PC-3 (cell line): ENCODE measurements around the gene GRIN2B. TPM values are rescaled to one million over a fixed set of nuclear protein-coding genes. Genes with fewer than 3 reads are reported as not detected.

Source experiments
- ATAC-seq: fragments of 200-7000 bp; cut with Tn5 transposase; 2 replicates; pipeline ENCODE4 v1.9.1; 2020; ENCODE audit warnings: mild to moderate bottlenecking, moderate library complexity
- BruUV-seq: library from RNA; stranded (reverse); fragments of 400-500 nt; replicated peaks from 2 replicates; lab custom pipeline; 2021; lab: Mats Ljungman, UMichigan
- CTCF ChIA-PET: fragments of 300-600 bp; sonication (Branson Sonifier 250); formaldehyde crosslinking; loops from one replicate; lab custom pipeline; 2022; ENCODE audit warnings: antibody characterized with exemption; lab: Charles Lee
- POLR2A ChIA-PET: fragments of 300-600 bp; sonication (Branson Sonifier 250); formaldehyde crosslinking; loops from one replicate; lab custom pipeline; 2022; ENCODE audit warnings: antibody characterized with exemption; ENCODE audit not compliant: unreplicated experiment; lab: Charles Lee
- DNase-seq: peaks from one replicate; pipeline ENCODE4 v3.0.0-alpha.2; 2015
- H2AFZ ChIP-seq: fragments of 300-600 bp; sonication (generic); 2 replicates; pipeline ENCODE4 v1.6.0; 2016; ENCODE audit warnings: antibody characterized with exemption, low read length
- H3F3A ChIP-seq: fragments of 300-600 bp; sonication (generic); one replicate; pipeline ENCODE4 v1.6.0; 2017; ENCODE audit warnings: antibody characterized with exemption, low read length, control low read depth, mild to moderate bottlenecking; ENCODE audit not compliant: unreplicated experiment
- H3K27ac ChIP-seq: fragments of 300-600 bp; sonication (generic); 2 replicates; pipeline ENCODE4 v1.5.1; 2016; ENCODE audit warnings: mild to moderate bottlenecking, low read length
- H3K27me3 ChIP-seq: fragments of 300-600 bp; sonication (generic); 2 replicates; pipeline ENCODE4 v1.6.1; 2016; ENCODE audit warnings: low read length, mixed read lengths
- H3K36me3 ChIP-seq: fragments of 300-600 bp; sonication (generic); 2 replicates; pipeline ENCODE4 v1.6.1; 2016; ENCODE audit warnings: low read depth, mixed run types, low read length, mixed read lengths
- H3K4me1 ChIP-seq: fragments of 300-600 bp; sonication (generic); 2 replicates; pipeline ENCODE4 v1.5.1; 2016; ENCODE audit warnings: low read length; ENCODE audit not compliant: insufficient read depth
- H3K4me2 ChIP-seq: fragments of 300-600 bp; sonication (generic); 2 replicates; pipeline ENCODE4 v1.6.0; 2016; ENCODE audit warnings: low read length
- H3K4me3 ChIP-seq: fragments of 300-600 bp; sonication (generic); 2 replicates; pipeline ENCODE4 v1.5.1; 2016; ENCODE audit warnings: mild to moderate bottlenecking, low read length, mixed read lengths
- H3K79me2 ChIP-seq: fragments of 300-600 bp; sonication (generic); 2 replicates; pipeline ENCODE4 v1.6.1; 2017; ENCODE audit warnings: low read length, mixed read lengths
- H3K9ac ChIP-seq: fragments of 300-600 bp; sonication (generic); 2 replicates; pipeline ENCODE4 v1.6.0; 2016; ENCODE audit warnings: mild to moderate bottlenecking, low read length
- H3K9me2 ChIP-seq: fragments of 300-600 bp; sonication (generic); replicated peaks from 2 replicates; pipeline ENCODE4 v1.6.1; 2016; ENCODE audit warnings: mixed run types, low read length, mixed read lengths
- H3K9me3 ChIP-seq: fragments of 300-600 bp; sonication (generic); 2 replicates; pipeline ENCODE4 v1.6.1; 2016; ENCODE audit warnings: low read length, mixed read lengths
- H4K20me1 ChIP-seq: fragments of 300-600 bp; sonication (generic); 2 replicates; pipeline ENCODE4 v1.6.1; 2016; ENCODE audit warnings: low read length, mixed read lengths
- EZH2 ChIP-seq: fragments of 300-600 bp; sonication (generic); IDR thresholded peaks from one replicate; pipeline ENCODE4 v1.6.1; 2017; ENCODE audit warnings: antibody characterized with exemption, mild to moderate bottlenecking, low read length; ENCODE audit not compliant: unreplicated experiment
- EZH2phosphoT487 ChIP-seq: fragments of 300-600 bp; sonication (generic); IDR thresholded peaks from 2 replicates; pipeline ENCODE4 v1.6.1; 2018; ENCODE audit warnings: mild to moderate bottlenecking, antibody characterized with exemption, low read length, borderline replicate concordance
- intact Hi-C: fragments of 100-400 bp; cut with micrococcal nuclease; formaldehyde crosslinking; loops from 2 replicates; pipeline ENCODE4 v1.9.0; 2023
- total RNA-seq: library from RNA; depleted of rRNA; stranded (reverse); fragments of >200 nt; gene quantifications from 2 replicates; pipeline ENCODE4 v1.2.3, GENCODE V29; 2014
- TF ChIP-seq, protein P1 (sequence below): fragments of 300-600 bp; sonication (generic); conservative IDR thresholded peaks from 2 replicates; pipeline ENCODE4 v1.5.1; 2017; ENCODE audit warnings: antibody characterized with exemption, low read depth, mild to moderate bottlenecking, low read length

Gene GRIN2B
- total RNA-seq, 1 experiment from 2014 or later: not detected

DNA sequence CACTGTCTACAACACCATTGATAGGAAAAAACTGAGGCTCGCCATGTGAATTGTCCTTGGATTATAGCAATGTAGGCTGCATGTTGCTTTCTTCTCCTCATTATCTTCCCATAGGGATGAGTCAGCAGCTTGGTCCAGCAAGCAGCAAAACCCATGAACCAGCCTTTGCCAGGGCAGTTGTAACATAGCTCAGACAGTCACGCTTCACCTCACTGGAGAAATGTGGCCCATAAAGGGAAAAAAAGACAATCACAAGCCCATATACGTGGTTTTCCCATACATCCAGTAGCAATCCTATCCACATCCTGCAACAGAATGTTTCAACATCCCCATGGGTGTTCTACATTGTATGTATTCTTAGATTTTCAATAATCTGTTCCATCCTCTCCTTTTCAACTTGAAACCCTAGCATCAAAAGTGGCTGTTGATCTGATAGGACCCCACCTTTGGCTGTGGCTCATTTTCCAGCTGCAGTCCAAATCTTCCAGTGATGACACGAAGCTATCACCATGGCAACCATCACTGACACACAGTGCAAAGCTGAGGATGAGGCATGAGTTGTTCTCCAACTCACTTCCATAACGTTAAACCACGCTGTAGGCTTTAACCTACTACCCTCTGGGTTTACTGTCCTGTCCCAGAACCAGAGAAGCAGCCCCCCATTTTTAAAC, 34.0 kb downstream of the GRIN2B start:
- CTCF ChIA-PET: no interaction called here
- ATAC-seq: no peak

DNA sequence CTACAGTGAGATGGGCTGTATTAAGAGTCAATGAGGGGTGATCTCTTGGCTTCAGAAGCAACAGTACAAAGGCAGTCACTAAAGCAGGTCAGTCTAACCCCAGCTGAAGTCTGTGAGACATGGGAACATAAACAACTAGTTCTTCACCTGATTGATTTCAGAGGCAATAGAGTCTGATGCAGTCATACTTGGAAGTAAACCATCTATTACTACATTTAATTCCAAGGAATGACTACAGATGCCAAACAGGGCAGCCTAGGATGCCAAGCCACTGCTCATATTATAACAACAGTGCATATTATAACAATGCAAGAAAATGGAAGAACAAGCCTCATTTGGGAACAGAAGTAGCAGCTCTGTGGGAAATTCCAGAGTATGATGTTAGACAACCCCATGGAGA, 35.8 kb downstream of the GRIN2B start:
- POLR2A ChIA-PET: no interaction called here
- Histone ChIP-seq H3K9me2 (no peaks in the 10 kb centered on the region), H3K4me2 (no peak overlapping the region), H3K9me3 (no peaks in the 10 kb centered on the region), H2AFZ (no peak overlapping the region), H3K36me3 (no peaks in the 10 kb centered on the region), H3K4me3 (no peak overlapping the region), H3K4me1 (peaks cover 3% of the 10 kb centered on the region; the same call in 1 of the 2 replicates), H3K27ac (no peak overlapping the region), H3K27me3 (no peaks in the 10 kb centered on the region; the same call in 1 of the 2 replicates), H3F3A (no peaks in the 10 kb centered on the region), H3K9ac (no peak overlapping the region), H4K20me1 (no peaks in the 10 kb centered on the region), H3K79me2 (no peaks in the 10 kb centered on the region)
- intact Hi-C loops: loop anchor here (10.0 kb wide), 1 partner anchor 691 kb away; no protein-coding TSS in a partner anchor
- ATAC-seq (no peak), DNase-seq (no peak)
- TF ChIP-seq, protein P1, sequence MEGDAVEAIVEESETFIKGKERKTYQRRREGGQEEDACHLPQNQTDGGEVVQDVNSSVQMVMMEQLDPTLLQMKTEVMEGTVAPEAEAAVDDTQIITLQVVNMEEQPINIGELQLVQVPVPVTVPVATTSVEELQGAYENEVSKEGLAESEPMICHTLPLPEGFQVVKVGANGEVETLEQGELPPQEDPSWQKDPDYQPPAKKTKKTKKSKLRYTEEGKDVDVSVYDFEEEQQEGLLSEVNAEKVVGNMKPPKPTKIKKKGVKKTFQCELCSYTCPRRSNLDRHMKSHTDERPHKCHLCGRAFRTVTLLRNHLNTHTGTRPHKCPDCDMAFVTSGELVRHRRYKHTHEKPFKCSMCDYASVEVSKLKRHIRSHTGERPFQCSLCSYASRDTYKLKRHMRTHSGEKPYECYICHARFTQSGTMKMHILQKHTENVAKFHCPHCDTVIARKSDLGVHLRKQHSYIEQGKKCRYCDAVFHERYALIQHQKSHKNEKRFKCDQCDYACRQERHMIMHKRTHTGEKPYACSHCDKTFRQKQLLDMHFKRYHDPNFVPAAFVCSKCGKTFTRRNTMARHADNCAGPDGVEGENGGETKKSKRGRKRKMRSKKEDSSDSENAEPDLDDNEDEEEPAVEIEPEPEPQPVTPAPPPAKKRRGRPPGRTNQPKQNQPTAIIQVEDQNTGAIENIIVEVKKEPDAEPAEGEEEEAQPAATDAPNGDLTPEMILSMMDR: no peak
- TF ChIP-seq EZH2 (no peak), EZH2phosphoT487 (no peak)
- BruUV-seq: no TSS peak
- CTCF ChIA-PET: no interaction called here

More for the DNA sequence above, 34.0 kb downstream of the GRIN2B start:
- H3K36me3 ChIP-seq: no peaks in the 10 kb centered on the region
- intact Hi-C loops: loop anchor here (10.0 kb wide), 1 partner anchor 693 kb away; no protein-coding TSS in a partner anchor
- no peaks in the 10 kb centered on the region for H3K79me2 ChIP-seq
- no peaks in the 10 kb centered on the region for H4K20me1 ChIP-seq
- no peak overlapping the region for H3K4me2 ChIP-seq
- H3F3A ChIP-seq: no peaks in the 10 kb centered on the region
- DNase-seq: no peak
- H3K9me2 ChIP-seq: no peaks in the 10 kb centered on the region
- TF ChIP-seq EZH2phosphoT487 (no peak), EZH2 (no peak)
- TF ChIP-seq, protein P1: no peak
- no peak overlapping the region for H2AFZ ChIP-seq
- H3K4me3 ChIP-seq: no peak overlapping the region
- no peaks in the 10 kb centered on the region; the same call in 1 of the 2 replicates for H3K27me3 ChIP-seq
- H3K9me3 ChIP-seq: no peaks in the 10 kb centered on the region
- H3K27ac ChIP-seq: no peak overlapping the region
- no peak overlapping the region for H3K9ac ChIP-seq
- H3K4me1 ChIP-seq: no peaks in the 10 kb centered on the region
- POLR2A ChIA-PET: no interaction called here
- no TSS peak for BruUV-seq

DNA sequence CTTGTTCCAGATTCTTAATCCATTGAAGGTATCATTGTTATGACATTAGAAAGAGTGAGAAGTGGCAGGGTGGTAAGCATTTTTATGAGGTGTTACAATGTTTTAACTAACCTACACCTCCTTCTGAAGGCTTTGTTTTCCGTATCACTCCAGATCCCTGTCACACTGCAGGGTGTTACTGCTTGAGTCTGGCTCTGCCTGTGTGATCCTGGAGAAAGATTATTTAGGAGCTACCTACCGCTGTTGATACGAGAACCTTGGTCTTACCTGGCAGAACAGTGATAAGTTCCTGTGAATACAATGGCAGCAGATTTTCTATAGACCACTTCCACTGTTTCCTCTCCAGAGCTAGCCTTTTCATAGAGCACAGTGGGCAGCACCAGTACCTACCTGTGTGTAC, 36.2 kb downstream of the GRIN2B start:
- H4K20me1 ChIP-seq: no peaks in the 10 kb centered on the region
- no peak for TF ChIP-seq EZH2phosphoT487
- no peak for TF ChIP-seq EZH2
- TF ChIP-seq, protein P1: no peak
- H2AFZ ChIP-seq: no peak overlapping the region
- no peaks in the 10 kb centered on the region for H3K36me3 ChIP-seq
- H3K4me2 ChIP-seq: no peak overlapping the region
- ChIA-PET CTCF (no interaction called here), POLR2A (no interaction called here)
- no peaks in the 10 kb centered on the region for H3K9me2 ChIP-seq
- ATAC-seq (no peak), DNase-seq (no peak)
- no peak overlapping the region for H3K27ac ChIP-seq
- no peaks in the 10 kb centered on the region; the same call in 1 of the 2 replicates for H3K27me3 ChIP-seq
- intact Hi-C loops: loop anchor here (10.0 kb wide), 1 partner anchor 690 kb away; no protein-coding TSS in a partner anchor
- no peak overlapping the region for H3K4me3 ChIP-seq
- no peaks in the 10 kb centered on the region for H3K9me3 ChIP-seq
- H3K4me1 ChIP-seq: peaks cover 3% of the 10 kb centered on the region; the same call in 1 of the 2 replicates
- H3F3A ChIP-seq: no peaks in the 10 kb centered on the region
- no peak overlapping the region for H3K9ac ChIP-seq
- no peaks in the 10 kb centered on the region for H3K79me2 ChIP-seq
- BruUV-seq: no TSS peak
